HEK293T (cell line): ENCODE measurements around the gene EXOC3L4.
A peak's percentile ranks its signal among the peaks of the same experiment; 100 is the strongest.
"Not testable (repeated sequence)": the region's sequence is repeated elsewhere in the genome, so short reads cannot be mapped to it uniquely, and the experiment has no call there.

ENCODE experiments used
- CTCF ChIA-PET: fragments of 350-600 bp; formaldehyde crosslinking; extraction: SDS; loops from one replicate; lab custom pipeline; 2021; ENCODE audit warnings: antibody characterized with exemption, inconsistent platforms; lab: Yijun Ruan, JAX
- POLR2A ChIA-PET: fragments of 350-600 bp; formaldehyde crosslinking; extraction: SDS; loops from one replicate; lab custom pipeline; 2020; ENCODE audit warnings: antibody characterized with exemption, inconsistent platforms; lab: Yijun Ruan, JAX
- DNase-seq: peaks from one replicate; pipeline ENCODE4 v3.0.0; 2012; ENCODE audit warnings: mixed read lengths; ENCODE audit errors: extremely low spot score
- ARNT ChIP-seq: fragments of 450-650 bp; IDR thresholded peaks from 2 replicates; pipeline ENCODE4 v1.6.1; 2017; ENCODE audit warnings: mild to moderate bottlenecking
- BHLHE40 ChIP-seq: fragments of 450-650 bp; IDR thresholded peaks from 2 replicates; pipeline ENCODE4 v1.6.1; 2016; ENCODE audit warnings: mild to moderate bottlenecking, moderate library complexity, borderline replicate concordance
- CTBP1 ChIP-seq: fragments of 450-650 bp; IDR thresholded peaks from 2 replicates; pipeline ENCODE4 v1.6.1; 2016; ENCODE audit warnings: borderline replicate concordance
- ELF4 ChIP-seq: fragments of 450-650 bp; IDR thresholded peaks from 2 replicates; pipeline ENCODE4 v1.6.1; 2017; ENCODE audit warnings: antibody characterized with exemption
- FOXA1 ChIP-seq: fragments of 450-650 bp; IDR thresholded peaks from 2 replicates; pipeline ENCODE4 v1.6.1; 2016; ENCODE audit warnings: mild to moderate bottlenecking
- FOXK2 ChIP-seq: fragments of 450-650 bp; IDR thresholded peaks from 2 replicates; pipeline ENCODE4 v1.6.1; 2016; ENCODE audit warnings: mild to moderate bottlenecking
- FOXM1 ChIP-seq: fragments of 450-650 bp; IDR thresholded peaks from 2 replicates; pipeline ENCODE4 v1.6.1; 2017; ENCODE audit warnings: mild to moderate bottlenecking, borderline replicate concordance
- HDGF ChIP-seq: fragments of 450-650 bp; IDR thresholded peaks from 2 replicates; pipeline ENCODE4 v1.6.1; 2017; ENCODE audit warnings: antibody characterized with exemption, borderline replicate concordance
- L3MBTL2 ChIP-seq: fragments of 450-650 bp; conservative IDR thresholded peaks from 2 replicates; pipeline ENCODE4 v1.6.1; 2016; ENCODE audit warnings: mild to moderate bottlenecking
- LEF1 ChIP-seq: fragments of 450-650 bp; IDR thresholded peaks from 2 replicates; pipeline ENCODE4 v1.6.1; 2017; ENCODE audit warnings: mild to moderate bottlenecking, borderline replicate concordance
- NFRKB ChIP-seq: fragments of 450-650 bp; IDR thresholded peaks from 2 replicates; pipeline ENCODE4 v1.6.1; 2016; ENCODE audit warnings: mild to moderate bottlenecking, moderate library complexity
- PKNOX1 ChIP-seq: fragments of 450-650 bp; IDR thresholded peaks from 2 replicates; pipeline ENCODE4 v1.6.1; 2016
- SP1 ChIP-seq: fragments of 450-650 bp; IDR thresholded peaks from 2 replicates; pipeline ENCODE4 v1.6.1; 2017
- SUZ12 ChIP-seq: fragments of 450-650 bp; IDR thresholded peaks from 2 replicates; pipeline ENCODE4 v1.6.1; 2016; ENCODE audit warnings: mild to moderate bottlenecking
- TARDBP ChIP-seq: fragments of 450-650 bp; IDR thresholded peaks from 2 replicates; pipeline ENCODE4 v1.6.1; 2016
- ZNF384 ChIP-seq: fragments of 450-650 bp; IDR thresholded peaks from 2 replicates; pipeline ENCODE4 v1.6.1; 2016

The EXOC3L4 gene

DNA sequence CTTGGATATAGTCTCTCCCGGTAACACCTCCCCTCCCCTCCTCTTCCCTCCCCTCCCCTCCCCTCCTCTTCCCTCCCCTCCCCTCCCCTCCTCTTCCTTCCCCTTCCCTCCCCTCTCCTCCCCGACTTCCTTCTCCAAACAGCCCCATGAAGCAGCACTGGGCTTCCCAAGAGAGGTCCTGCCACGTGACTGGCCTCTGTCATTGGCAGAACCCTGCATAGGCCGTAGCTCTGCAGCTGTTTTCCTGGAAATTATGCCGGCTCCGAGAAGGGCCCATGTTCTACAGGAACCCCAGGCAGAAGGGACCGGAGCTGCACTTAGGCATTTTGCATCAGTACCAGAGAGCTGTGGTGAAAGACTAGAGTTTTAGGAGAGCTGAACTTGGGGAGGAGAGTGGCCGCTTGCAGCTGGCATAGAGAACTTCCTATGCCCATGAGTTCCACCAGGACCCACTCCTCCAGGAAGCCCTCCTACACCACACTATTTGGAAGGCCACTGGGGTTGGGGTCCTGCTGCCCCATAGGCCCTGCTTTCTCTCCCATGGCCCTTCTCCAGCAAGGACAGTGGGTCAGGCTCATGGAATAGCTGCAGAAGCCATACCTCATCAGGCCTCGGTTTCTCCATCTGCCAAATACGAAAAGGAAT lies 23.6 kb downstream of the EXOC3L4 start:
- ChIA-PET CTCF (interaction anchor here (0.5 to 1.3 kb wide), 2 partner anchors 13 to 370 kb away, joined by 5 to 6 read pairs; no protein-coding TSS in a partner anchor), POLR2A (no interaction called here)
- no peak for DNase-seq
- TF ChIP-seq HDGF (no peak), NFRKB (no peak), CTBP1 (no peak), SUZ12 (no peak), BHLHE40 (no peak), FOXK2 (no peak)

DNA sequence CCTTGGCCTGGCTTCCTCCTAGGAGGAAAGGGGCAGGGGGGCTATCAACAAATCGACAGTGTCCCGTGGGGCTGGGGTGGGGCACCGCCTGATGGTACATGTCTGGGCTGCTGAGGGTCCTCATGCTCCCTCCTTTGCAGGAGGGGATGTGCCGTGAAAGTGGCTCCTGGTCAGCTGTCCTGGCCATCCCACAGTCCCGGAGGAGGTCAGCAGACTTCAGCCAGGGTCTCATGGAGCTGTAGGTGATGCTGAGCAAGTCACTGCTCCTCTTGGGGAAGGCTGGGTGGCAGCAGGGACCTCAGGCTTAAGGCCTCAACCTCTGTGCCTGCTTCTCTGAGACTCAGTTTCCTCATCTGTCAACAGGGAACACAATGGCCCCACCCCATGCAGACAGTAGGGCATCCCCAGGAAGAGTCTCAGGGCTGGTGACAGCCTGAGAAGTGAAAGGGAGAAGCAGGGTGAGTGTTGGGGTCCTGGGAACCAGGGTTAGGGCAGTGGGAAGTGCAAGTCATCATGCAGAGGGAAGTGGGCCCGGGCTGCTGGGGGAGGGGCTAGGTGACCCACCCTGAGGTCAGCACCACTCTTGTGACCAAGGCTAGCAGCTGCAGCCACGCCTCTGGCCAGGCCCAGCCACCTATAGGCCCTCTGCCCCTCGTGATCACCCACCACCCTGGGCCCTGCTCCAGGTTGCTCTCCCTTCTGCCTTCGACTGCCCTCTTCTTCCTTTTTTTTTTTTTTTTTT lies 24.3 kb downstream of the EXOC3L4 start:
- ChIA-PET POLR2A (no interaction called here), CTCF (interaction anchor here (1.2 to 1.3 kb wide), 2 partner anchors 14 kb away, joined by 4 to 6 read pairs; no protein-coding TSS in a partner anchor)
- DNase-seq: no peak
- TF ChIP-seq ELF4 (no peak), FOXM1 (no peak), SP1 (no peak), CTBP1 (no peak), FOXK2 (no peak), BHLHE40 (no peak), FOXA1 (no peak), ARNT (no peak)

GRCh38 chr14:103119527-103119926 lies 25.0 kb downstream of the EXOC3L4 start:
- POLR2A ChIA-PET, DNase-seq: not testable (repeated sequence)
- CTCF ChIA-PET: interaction anchor here (0.7 to 1.2 kb wide), 2 partner anchors 13 to 14 kb away, joined by 3 to 4 read pairs; no protein-coding TSS in a partner anchor

DNA sequence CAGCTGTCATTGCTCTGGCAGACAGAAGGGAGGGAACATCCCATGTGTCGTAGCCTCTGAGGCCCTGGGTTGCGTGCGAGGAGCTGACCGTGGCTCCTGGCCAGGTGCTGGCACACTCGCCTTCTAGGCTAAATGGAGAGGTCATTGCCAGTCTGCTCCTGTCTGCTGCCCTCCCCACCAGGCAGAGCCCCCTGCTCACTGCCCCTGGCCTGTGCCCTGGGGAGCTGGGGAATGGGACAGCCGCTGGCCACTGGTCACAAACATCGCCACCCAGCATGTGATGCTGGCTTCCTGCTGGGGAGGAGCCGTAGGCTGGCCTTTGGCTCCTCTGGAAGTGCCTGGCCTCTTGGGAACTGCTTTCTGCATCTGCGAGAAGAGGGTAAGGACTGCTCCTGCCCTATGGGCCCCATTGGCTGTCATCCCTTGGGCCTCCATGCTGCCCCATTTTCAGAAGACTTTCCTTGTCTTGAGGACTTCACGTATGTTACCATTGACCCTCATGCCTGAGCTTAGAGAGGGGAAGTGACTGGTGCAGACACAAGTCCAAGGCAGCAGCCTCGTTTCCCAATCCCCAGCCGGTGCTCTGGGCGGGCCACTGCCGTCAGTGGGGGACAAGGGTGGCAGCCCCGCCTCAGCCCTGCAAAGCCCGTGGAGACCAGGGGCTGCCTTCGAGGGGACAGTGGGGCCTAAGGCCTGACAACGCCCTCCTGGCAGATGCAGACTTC lies 26.8 kb downstream of the EXOC3L4 start:
- no peak for TF ChIP-seq SUZ12
- TF ChIP-seq HDGF: no peak
- no peak for TF ChIP-seq BHLHE40
- TF ChIP-seq CTBP1: no peak
- no peak for TF ChIP-seq L3MBTL2
- TF ChIP-seq LEF1: no peak
- no peak for TF ChIP-seq ARNT
- TF ChIP-seq ELF4: no peak
- TF ChIP-seq FOXK2: no peak
- TF ChIP-seq NFRKB: no peak
- no peak for TF ChIP-seq PKNOX1
- POLR2A ChIA-PET: no interaction called here
- CTCF ChIA-PET: interaction anchor here (1.0 kb wide), 1 partner anchor 16 kb away, joined by 4 read pairs; no protein-coding TSS in a partner anchor
- no peak for DNase-seq

DNA sequence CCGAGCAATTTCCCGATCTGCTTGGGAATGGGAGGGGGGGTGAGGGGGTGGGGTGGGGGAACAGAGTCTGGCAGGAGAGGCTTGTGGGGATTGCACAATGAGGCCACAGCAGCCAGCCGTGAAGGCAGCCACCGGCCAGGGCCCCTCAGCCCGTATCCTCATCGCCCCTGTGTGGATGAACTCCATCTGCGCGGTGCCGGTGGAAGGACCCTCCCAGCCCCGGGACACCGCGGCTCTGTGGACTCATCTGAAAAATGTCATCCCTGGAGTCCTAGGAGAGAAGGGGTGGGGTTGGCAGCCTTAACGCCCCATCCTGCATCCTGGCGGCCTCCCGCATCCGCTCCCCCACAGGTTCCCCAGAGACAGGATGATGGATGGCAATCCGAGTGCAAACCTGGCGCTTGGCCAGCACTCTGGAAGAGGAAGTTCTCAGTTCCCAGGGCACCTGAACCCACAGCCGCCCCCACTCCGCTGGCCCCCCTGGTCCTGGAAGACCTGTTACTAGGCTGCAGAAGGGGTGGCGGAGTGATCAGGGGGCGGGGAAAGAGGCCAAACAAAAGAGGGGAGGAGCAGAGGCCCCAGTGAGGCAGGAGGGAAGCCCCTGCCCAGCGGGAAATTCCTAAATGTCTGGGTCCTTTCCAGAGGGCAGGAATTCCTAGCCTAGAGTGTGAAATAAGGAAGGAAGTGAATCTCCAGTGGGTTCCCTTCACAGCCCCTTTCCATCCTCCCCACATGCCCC lies 27.5 kb downstream of the EXOC3L4 start:
- TF ChIP-seq BHLHE40 (no peak), PKNOX1 (peak; percentile 91), FOXK2 (no peak)
- DNase-seq: peak; percentile 48
- ChIA-PET POLR2A (no interaction called here), CTCF (no interaction called here)

DNA sequence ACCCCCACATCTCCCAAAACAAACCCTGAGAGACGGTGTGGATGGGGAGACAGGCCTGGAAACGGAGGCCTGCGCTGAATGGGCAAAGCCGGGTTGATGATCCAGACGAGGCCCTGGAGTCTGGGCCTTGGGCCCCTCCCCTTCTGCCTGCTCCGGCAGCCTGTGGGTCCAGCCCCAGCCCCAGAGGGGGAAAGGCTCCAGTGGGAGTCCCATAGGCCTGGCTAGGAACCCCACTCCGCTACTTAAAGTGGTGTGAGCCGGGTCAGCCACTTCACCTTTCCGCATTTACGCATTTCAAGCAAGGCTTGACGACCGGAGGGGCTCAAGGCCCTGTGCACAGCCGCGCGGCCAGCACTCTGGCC lies 28.0 kb downstream of the EXOC3L4 start:
- CTCF ChIA-PET: no interaction called here

More for the DNA sequence above, 28.0 kb downstream of the EXOC3L4 start:
- no peak for DNase-seq
- TF ChIP-seq BHLHE40: no peak
- TF ChIP-seq ELF4: no peak
- TF ChIP-seq TARDBP: no peak
- no peak for TF ChIP-seq FOXK2
- no peak for TF ChIP-seq HDGF
- TF ChIP-seq PKNOX1: no peak
- TF ChIP-seq NFRKB: no peak
- TF ChIP-seq FOXA1: no peak
- TF ChIP-seq SP1: no peak
- no peak for TF ChIP-seq CTBP1
- no peak for TF ChIP-seq ARNT
- no peak for TF ChIP-seq SUZ12
- no peak for TF ChIP-seq ZNF384
- TF ChIP-seq FOXM1: no peak
- TF ChIP-seq L3MBTL2: no peak
- no peak for TF ChIP-seq LEF1
- POLR2A ChIA-PET: no interaction called here
